ENCODE results near the gene NUDT4. TPM values are rescaled to one million over a fixed set of nuclear protein-coding genes. Genes with fewer than 3 reads are reported as not detected.

NUDT4 gene
- total RNA-seq, 1 experiment from 2014 or later, result 56.5 TPM

DNA sequence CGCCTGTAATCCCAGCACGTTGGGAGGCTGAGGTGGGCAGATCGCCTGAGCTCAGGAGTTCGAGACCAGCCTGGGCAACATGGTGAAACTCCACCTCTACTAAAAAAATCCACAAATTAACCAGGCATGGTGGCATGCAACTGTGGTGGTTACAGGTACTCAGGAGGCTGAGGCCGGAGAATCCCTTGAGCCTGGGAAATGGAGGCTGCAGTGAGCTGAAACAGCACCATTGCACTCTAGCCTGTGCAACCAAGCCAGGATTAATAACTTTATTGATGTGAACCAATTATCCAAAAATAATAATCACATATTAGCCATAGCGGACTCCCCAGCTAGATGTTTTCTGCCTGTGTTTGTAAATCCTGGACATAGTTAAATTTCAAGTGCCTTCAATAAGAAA, 1.8 kb upstream of the NUDT4 start:
- no peak for ATAC-seq

More for the DNA sequence above, 1.8 kb upstream of the NUDT4 start:
- peaks cover 3% of the 10 kb centered on the region; the same call in 1 of the 2 replicates for H3K36me3 Mint-ChIP-seq
- DNase-seq (ENCODE audit: low spot score), result no peak
- peaks cover 60% of the 10 kb centered on the region for H3K4me1 Mint-ChIP-seq
- TF ChIP-seq, protein P1, sequence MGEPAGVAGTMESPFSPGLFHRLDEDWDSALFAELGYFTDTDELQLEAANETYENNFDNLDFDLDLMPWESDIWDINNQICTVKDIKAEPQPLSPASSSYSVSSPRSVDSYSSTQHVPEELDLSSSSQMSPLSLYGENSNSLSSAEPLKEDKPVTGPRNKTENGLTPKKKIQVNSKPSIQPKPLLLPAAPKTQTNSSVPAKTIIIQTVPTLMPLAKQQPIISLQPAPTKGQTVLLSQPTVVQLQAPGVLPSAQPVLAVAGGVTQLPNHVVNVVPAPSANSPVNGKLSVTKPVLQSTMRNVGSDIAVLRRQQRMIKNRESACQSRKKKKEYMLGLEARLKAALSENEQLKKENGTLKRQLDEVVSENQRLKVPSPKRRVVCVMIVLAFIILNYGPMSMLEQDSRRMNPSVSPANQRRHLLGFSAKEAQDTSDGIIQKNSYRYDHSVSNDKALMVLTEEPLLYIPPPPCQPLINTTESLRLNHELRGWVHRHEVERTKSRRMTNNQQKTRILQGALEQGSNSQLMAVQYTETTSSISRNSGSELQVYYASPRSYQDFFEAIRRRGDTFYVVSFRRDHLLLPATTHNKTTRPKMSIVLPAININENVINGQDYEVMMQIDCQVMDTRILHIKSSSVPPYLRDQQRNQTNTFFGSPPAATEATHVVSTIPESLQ (CRISPR knock-in tag; IDR thresholded peaks at IDR 0.05), result no peak
- TF ChIP-seq IRF2 (CRISPR knock-in tag; IDR thresholded peaks at IDR 0.05; ENCODE audit: borderline replicate concordance, low read depth) (no peak), GRHL2 (CRISPR knock-in tag; IDR thresholded peaks at IDR 0.05; ENCODE audit: insufficient replicate concordance, severe bottlenecking) (no peak), ZNF317 (CRISPR knock-in tag; IDR thresholded peaks at IDR 0.05; ENCODE audit: borderline replicate concordance, low read depth) (no peak), ATF1 (CRISPR knock-in tag; IDR thresholded peaks at IDR 0.05) (no peak), FOXJ3 (CRISPR knock-in tag; IDR thresholded peaks at IDR 0.05; ENCODE audit: borderline replicate concordance) (no peak), RELA (CRISPR knock-in tag; IDR thresholded peaks at IDR 0.05; ENCODE audit: borderline replicate concordance) (no peak)
- TF ChIP-seq, protein P2, sequence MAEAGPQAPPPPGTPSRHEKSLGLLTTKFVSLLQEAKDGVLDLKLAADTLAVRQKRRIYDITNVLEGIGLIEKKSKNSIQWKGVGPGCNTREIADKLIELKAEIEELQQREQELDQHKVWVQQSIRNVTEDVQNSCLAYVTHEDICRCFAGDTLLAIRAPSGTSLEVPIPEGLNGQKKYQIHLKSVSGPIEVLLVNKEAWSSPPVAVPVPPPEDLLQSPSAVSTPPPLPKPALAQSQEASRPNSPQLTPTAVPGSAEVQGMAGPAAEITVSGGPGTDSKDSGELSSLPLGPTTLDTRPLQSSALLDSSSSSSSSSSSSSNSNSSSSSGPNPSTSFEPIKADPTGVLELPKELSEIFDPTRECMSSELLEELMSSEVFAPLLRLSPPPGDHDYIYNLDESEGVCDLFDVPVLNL (CRISPR knock-in tag; IDR thresholded peaks at IDR 0.05; ENCODE audit: borderline replicate concordance, low read depth), result no peak
- TF ChIP-seq, protein P3, sequence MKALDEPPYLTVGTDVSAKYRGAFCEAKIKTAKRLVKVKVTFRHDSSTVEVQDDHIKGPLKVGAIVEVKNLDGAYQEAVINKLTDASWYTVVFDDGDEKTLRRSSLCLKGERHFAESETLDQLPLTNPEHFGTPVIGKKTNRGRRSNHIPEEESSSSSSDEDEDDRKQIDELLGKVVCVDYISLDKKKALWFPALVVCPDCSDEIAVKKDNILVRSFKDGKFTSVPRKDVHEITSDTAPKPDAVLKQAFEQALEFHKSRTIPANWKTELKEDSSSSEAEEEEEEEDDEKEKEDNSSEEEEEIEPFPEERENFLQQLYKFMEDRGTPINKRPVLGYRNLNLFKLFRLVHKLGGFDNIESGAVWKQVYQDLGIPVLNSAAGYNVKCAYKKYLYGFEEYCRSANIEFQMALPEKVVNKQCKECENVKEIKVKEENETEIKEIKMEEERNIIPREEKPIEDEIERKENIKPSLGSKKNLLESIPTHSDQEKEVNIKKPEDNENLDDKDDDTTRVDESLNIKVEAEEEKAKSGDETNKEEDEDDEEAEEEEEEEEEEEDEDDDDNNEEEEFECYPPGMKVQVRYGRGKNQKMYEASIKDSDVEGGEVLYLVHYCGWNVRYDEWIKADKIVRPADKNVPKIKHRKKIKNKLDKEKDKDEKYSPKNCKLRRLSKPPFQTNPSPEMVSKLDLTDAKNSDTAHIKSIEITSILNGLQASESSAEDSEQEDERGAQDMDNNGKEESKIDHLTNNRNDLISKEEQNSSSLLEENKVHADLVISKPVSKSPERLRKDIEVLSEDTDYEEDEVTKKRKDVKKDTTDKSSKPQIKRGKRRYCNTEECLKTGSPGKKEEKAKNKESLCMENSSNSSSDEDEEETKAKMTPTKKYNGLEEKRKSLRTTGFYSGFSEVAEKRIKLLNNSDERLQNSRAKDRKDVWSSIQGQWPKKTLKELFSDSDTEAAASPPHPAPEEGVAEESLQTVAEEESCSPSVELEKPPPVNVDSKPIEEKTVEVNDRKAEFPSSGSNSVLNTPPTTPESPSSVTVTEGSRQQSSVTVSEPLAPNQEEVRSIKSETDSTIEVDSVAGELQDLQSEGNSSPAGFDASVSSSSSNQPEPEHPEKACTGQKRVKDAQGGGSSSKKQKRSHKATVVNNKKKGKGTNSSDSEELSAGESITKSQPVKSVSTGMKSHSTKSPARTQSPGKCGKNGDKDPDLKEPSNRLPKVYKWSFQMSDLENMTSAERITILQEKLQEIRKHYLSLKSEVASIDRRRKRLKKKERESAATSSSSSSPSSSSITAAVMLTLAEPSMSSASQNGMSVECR (CRISPR knock-in tag; IDR thresholded peaks at IDR 0.05; ENCODE audit: borderline replicate concordance), result no peak
- TF ChIP-seq, protein P4, sequence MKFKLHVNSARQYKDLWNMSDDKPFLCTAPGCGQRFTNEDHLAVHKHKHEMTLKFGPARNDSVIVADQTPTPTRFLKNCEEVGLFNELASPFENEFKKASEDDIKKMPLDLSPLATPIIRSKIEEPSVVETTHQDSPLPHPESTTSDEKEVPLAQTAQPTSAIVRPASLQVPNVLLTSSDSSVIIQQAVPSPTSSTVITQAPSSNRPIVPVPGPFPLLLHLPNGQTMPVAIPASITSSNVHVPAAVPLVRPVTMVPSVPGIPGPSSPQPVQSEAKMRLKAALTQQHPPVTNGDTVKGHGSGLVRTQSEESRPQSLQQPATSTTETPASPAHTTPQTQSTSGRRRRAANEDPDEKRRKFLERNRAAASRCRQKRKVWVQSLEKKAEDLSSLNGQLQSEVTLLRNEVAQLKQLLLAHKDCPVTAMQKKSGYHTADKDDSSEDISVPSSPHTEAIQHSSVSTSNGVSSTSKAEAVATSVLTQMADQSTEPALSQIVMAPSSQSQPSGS (CRISPR knock-in tag; IDR thresholded peaks at IDR 0.05; ENCODE audit: borderline replicate concordance, low read depth), result no peak
- TF ChIP-seq, protein P5, sequence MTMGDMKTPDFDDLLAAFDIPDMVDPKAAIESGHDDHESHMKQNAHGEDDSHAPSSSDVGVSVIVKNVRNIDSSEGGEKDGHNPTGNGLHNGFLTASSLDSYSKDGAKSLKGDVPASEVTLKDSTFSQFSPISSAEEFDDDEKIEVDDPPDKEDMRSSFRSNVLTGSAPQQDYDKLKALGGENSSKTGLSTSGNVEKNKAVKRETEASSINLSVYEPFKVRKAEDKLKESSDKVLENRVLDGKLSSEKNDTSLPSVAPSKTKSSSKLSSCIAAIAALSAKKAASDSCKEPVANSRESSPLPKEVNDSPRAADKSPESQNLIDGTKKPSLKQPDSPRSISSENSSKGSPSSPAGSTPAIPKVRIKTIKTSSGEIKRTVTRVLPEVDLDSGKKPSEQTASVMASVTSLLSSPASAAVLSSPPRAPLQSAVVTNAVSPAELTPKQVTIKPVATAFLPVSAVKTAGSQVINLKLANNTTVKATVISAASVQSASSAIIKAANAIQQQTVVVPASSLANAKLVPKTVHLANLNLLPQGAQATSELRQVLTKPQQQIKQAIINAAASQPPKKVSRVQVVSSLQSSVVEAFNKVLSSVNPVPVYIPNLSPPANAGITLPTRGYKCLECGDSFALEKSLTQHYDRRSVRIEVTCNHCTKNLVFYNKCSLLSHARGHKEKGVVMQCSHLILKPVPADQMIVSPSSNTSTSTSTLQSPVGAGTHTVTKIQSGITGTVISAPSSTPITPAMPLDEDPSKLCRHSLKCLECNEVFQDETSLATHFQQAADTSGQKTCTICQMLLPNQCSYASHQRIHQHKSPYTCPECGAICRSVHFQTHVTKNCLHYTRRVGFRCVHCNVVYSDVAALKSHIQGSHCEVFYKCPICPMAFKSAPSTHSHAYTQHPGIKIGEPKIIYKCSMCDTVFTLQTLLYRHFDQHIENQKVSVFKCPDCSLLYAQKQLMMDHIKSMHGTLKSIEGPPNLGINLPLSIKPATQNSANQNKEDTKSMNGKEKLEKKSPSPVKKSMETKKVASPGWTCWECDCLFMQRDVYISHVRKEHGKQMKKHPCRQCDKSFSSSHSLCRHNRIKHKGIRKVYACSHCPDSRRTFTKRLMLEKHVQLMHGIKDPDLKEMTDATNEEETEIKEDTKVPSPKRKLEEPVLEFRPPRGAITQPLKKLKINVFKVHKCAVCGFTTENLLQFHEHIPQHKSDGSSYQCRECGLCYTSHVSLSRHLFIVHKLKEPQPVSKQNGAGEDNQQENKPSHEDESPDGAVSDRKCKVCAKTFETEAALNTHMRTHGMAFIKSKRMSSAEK (CRISPR knock-in tag; IDR thresholded peaks at IDR 0.05; ENCODE audit: borderline replicate concordance), result no peak
- TF ChIP-seq, protein P6, sequence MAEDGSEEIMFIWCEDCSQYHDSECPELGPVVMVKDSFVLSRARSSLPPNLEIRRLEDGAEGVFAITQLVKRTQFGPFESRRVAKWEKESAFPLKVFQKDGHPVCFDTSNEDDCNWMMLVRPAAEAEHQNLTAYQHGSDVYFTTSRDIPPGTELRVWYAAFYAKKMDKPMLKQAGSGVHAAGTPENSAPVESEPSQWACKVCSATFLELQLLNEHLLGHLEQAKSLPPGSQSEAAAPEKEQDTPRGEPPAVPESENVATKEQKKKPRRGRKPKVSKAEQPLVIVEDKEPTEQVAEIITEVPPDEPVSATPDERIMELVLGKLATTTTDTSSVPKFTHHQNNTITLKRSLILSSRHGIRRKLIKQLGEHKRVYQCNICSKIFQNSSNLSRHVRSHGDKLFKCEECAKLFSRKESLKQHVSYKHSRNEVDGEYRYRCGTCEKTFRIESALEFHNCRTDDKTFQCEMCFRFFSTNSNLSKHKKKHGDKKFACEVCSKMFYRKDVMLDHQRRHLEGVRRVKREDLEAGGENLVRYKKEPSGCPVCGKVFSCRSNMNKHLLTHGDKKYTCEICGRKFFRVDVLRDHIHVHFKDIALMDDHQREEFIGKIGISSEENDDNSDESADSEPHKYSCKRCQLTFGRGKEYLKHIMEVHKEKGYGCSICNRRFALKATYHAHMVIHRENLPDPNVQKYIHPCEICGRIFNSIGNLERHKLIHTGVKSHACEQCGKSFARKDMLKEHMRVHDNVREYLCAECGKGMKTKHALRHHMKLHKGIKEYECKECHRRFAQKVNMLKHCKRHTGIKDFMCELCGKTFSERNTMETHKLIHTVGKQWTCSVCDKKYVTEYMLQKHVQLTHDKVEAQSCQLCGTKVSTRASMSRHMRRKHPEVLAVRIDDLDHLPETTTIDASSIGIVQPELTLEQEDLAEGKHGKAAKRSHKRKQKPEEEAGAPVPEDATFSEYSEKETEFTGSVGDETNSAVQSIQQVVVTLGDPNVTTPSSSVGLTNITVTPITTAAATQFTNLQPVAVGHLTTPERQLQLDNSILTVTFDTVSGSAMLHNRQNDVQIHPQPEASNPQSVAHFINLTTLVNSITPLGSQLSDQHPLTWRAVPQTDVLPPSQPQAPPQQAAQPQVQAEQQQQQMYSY (CRISPR knock-in tag; IDR thresholded peaks at IDR 0.05), result no peak
- TF ChIP-seq, protein P7, sequence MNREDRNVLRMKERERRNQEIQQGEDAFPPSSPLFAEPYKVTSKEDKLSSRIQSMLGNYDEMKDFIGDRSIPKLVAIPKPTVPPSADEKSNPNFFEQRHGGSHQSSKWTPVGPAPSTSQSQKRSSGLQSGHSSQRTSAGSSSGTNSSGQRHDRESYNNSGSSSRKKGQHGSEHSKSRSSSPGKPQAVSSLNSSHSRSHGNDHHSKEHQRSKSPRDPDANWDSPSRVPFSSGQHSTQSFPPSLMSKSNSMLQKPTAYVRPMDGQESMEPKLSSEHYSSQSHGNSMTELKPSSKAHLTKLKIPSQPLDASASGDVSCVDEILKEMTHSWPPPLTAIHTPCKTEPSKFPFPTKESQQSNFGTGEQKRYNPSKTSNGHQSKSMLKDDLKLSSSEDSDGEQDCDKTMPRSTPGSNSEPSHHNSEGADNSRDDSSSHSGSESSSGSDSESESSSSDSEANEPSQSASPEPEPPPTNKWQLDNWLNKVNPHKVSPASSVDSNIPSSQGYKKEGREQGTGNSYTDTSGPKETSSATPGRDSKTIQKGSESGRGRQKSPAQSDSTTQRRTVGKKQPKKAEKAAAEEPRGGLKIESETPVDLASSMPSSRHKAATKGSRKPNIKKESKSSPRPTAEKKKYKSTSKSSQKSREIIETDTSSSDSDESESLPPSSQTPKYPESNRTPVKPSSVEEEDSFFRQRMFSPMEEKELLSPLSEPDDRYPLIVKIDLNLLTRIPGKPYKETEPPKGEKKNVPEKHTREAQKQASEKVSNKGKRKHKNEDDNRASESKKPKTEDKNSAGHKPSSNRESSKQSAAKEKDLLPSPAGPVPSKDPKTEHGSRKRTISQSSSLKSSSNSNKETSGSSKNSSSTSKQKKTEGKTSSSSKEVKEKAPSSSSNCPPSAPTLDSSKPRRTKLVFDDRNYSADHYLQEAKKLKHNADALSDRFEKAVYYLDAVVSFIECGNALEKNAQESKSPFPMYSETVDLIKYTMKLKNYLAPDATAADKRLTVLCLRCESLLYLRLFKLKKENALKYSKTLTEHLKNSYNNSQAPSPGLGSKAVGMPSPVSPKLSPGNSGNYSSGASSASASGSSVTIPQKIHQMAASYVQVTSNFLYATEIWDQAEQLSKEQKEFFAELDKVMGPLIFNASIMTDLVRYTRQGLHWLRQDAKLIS (CRISPR knock-in tag; IDR thresholded peaks at IDR 0.05; ENCODE audit: borderline replicate concordance), result no peak
- H3K27ac Mint-ChIP-seq, result peak overlapping the region; percentile 73; the same call in 1 of the 2 replicates
- H3K27me3 Mint-ChIP-seq (ENCODE audit: low read depth), result no peaks in the 10 kb centered on the region
- peaks cover 6% of the 10 kb centered on the region for H3K9me3 Mint-ChIP-seq
- H3K4me3 Mint-ChIP-seq, result peak overlapping the region; percentile 14; the same call in 1 of the 2 replicates
- ChIA-PET CTCF (interaction anchor here (1.0 kb wide), 2 partner anchors 44 to 91 kb away, joined by 3 read pairs; no protein-coding TSS in a partner anchor), POLR2A (interaction anchor here (0.6 kb wide), 1 partner anchor 802 kb away, joined by 3 read pairs; no protein-coding TSS in a partner anchor)
